GM19099 (cell line): ENCODE results near the gene VPS37B.

ENCODE experiments used
- POLR2A ChIP-seq: IDR thresholded peaks from 3 replicates; pipeline ENCODE4 v1.6.1; 2011; ENCODE audit warnings: low read depth; ENCODE audit not compliant: insufficient read length; ENCODE audit errors: extremely low read depth

The VPS37B gene

GRCh38 chr12:122862872-122863701, 32.8 kb downstream of the VPS37B start:
- TF ChIP-seq POLR2A, result no peak

- no peak for TF ChIP-seq POLR2A
Observed at GRCh38 chr12:122862110-122862634, 33.8 kb downstream of the VPS37B start.

DNA sequence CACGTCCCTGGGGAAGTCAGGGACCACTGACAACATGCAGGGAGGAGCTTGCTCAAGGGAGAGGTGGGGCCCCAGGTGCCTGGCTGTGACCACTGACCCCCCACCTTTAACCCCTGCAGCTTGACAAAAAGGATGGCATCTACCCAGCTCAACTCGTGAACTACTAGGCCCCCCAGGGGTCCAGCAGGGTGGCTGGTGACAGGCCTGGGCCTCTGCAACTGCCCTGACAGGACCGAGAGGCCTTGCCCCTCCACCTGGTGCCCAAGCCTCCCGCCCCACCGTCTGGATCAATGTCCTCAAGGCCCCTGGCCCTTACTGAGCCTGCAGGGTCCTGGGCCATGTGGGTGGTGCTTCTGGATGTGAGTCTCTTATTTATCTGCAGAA, 34.3 kb downstream of the VPS37B start:
- no peak for TF ChIP-seq POLR2A

DNA sequence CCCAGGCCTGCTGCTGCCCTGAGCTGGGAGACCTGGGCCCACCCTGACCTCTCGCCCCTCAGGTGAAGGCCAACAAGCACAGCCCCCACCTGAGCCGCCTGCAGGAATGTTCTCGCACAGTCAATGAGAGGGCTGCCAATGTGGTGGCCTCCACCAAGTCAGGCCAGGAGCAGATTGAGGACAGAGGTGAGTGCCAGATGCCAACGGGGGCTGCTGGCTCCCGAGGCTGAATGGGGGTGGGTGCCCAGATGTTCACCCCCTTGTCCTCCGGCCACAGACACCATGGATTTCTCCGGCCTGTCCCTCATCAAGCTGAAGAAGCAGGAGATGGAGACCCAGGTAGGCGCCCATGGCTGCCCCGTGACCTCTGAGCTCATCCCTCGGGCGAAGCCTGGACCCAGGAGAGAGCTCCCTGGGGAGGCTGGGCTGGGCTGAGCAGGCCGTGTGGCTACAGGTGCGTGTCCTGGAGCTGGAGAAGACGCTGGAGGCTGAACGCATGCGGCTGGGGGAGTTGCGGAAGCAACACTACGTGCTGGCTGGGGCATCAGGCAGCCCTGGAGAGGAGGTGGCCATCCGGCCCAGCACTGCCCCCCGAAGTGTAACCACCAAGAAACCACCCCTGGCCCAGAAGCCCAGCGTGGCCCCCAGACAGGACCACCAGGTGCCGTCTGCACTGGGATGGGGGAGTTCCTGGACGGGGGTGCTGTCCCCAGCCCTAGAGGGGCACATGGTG, 34.9 kb downstream of the VPS37B start:
- TF ChIP-seq POLR2A, result no peak

DNA sequence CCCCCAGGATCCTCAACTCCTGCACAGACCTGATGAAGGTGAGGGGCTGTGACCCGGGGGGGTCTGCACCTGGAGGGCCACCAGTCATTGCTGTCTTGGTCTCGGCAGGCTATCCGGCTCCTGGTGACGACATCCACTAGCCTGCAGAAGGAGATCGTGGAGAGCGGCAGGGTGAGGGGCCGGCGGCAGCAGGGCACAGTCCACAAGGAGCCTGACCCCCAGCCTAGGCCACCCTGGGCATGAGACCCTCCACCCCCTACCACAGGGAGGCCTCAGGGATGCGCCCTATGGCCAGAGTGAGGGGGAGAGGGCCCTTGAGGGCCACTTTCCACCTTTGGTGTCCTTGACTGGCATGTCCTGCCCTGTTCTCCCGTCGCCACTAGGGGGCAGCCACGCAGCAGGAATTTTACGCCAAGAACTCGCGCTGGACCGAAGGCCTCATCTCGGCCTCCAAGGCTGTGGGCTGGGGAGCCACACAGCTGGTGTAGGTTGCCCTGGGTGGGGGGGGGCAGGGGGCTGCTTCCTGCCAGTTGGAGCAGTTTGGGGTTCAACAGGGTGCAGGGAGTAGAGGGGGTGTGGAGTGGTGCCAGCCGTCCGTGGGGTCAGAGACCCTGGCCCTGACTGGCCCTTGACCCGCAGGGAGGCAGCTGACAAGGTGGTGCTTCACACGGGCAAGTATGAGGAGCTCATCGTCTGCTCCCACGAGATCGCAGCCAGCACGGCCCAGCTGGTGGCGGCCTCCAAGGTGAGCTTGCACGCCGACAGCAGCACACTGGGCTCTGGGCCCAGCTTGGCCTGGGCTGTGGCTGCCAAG, 35.7 kb downstream of the VPS37B start:
- TF ChIP-seq POLR2A, result no peak

DNA sequence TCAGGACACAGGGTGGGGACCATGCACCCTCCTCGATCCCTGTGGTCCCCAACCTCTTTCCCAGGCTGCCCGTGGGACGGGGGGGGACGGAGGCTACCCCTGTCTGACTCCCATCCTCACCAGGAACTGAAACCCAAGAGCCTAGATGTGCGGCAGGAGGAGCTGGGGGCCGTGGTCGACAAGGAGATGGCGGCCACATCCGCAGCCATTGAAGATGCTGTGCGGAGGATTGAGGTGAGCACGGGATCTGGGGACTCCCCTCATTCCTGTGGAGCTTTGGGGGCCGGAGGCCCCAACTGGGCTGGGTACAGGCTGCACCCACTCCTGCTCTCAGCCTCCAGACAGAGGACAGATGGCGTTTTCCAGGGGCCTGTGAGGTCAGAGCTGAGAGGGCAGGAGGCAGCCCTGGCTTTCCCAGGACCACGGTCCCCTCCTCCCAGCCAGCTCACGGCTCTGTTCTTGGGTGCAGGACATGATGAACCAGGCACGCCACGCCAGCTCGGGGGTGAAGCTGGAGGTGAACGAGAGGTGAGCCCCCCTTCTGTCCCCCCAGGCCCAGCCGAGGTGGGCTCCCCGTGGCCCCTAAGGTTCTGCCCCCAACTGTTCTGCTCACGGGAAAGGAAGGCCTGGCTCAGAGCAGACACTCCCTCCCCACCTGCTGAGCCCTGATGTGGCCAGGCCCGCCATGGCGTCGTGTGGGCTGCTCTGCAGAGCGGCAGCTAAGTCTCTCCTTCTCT, 36.5 kb downstream of the VPS37B start:
- TF ChIP-seq POLR2A, result no peak

- TF ChIP-seq POLR2A, result no peak
Observed at GRCh38 chr12:122858591-122859302, 37.2 kb downstream of the VPS37B start.

- no peak for TF ChIP-seq POLR2A
Observed at GRCh38 chr12:122858171-122858570, 37.8 kb downstream of the VPS37B start.

GRCh38 chr12:122856999-122857671, 38.8 kb downstream of the VPS37B start:
- TF ChIP-seq POLR2A, result no peak

DNA sequence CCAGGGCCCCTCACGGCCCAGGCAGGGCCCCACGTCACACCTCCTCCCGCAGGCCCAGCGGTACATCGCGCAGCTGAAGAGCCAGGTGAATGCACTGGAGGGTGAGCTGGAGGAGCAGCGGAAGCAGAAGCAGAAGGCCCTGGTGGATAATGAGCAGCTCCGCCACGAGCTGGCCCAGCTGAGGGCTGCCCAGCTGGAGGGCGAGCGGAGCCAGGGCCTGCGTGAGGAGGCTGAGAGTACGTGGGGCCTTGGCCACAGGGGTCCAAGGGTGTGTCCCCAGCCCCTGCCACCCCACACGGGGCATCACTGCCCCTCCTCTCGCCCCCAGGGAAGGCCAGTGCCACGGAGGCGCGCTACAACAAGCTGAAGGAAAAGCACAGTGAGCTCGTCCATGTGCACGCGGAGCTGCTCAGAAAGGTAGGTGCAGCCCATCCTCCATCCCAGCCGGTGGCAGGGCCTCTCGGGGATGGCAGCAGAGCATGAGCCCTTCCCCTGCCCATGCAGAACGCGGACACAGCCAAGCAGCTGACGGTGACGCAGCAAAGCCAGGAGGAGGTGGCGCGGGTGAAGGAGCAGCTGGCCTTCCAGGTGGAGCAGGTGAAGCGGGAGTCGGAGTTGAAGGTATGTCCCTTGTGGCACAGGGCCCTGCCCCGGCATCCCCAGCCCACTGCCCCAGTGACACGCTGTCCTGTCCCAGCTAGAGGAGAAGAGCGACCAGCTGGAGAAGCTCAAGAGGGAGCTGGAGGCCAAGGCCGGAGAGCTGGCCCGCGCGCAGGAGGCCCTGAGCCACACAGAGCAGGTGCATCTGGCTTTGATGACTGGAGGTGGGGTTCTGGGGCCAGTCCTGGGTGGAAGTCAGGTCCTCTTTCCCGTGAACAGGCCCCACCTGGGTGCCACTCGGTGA, 39.7 kb downstream of the VPS37B start:
- no peak for TF ChIP-seq POLR2A

DNA sequence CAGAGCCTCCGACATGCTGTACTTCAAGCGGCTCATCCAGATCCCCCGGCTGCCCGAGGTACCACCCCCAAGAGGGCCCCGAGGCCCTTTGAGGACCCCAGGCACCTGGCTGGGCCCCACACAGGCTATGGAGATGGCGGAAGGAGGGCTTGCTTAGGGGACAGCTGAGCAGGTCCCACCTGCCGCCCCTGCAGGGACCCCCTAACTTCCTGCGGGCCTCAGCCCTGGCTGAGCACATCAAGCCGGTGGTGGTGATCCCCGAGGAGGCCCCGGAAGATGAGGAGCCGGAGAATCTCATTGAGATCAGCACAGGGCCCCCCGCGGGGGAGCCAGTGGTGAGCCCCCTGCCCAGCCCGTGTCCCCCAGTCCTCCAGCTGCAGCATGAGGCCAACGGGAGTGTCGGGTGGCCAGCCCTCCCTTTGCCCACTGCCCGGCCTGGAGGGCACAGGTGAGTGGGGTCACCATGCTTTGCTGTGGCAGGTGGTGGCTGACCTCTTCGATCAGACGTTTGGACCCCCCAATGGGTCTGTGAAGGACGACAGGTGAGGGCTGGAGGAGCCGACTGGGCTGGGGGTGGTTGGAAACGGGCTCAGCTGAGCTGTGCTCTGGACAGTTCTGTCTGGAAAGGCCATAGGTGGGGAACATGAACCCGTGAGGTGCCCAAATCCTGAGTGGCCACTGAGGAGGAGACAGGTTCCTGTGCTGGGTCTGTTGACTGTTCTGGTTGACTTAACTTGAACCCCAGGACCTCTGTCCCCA, 40.7 kb downstream of the VPS37B start:
- no peak for TF ChIP-seq POLR2A

- no peak for TF ChIP-seq POLR2A
Observed at GRCh38 chr12:122854554-122854953, 41.4 kb downstream of the VPS37B start.
